ENCODE data around the gene HES6.

DNA sequence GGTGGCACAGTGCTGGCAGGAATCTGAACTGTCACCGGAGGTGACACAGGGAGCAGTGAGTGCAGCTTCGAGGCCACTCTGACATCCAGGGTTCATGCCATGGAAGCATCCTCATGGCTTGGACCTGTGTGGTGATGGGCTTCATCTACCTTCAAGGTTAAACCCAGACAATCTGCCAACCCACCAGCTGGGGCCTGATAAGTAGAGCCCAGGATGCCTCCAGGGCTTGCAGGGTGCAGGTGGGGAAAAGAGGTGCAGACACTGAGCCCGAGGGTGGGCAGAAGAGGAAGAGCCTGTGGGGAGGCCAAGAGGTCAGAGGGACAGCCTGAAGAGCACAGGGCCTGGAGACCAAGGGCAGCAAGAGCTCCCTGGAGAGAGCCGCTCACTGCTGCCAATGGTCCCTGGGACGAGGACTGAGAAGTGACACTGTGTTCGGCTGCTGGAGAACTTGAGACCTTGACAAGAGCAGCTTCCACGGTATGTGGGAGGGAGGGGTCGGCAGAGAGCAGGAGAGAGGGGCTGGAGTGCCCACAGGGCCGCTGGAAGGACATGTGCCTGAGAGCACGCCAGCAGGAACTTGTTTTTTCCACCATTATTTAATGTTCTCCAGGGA, 8.1 kb upstream of the HES6 start:
- TF ChIP-seq, protein P1, sequence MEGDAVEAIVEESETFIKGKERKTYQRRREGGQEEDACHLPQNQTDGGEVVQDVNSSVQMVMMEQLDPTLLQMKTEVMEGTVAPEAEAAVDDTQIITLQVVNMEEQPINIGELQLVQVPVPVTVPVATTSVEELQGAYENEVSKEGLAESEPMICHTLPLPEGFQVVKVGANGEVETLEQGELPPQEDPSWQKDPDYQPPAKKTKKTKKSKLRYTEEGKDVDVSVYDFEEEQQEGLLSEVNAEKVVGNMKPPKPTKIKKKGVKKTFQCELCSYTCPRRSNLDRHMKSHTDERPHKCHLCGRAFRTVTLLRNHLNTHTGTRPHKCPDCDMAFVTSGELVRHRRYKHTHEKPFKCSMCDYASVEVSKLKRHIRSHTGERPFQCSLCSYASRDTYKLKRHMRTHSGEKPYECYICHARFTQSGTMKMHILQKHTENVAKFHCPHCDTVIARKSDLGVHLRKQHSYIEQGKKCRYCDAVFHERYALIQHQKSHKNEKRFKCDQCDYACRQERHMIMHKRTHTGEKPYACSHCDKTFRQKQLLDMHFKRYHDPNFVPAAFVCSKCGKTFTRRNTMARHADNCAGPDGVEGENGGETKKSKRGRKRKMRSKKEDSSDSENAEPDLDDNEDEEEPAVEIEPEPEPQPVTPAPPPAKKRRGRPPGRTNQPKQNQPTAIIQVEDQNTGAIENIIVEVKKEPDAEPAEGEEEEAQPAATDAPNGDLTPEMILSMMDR (IDR thresholded peaks at IDR 0.05; ENCODE audit: control extremely low read depth in 1 of 3, insufficient read depth in 1 of 3, low read depth in 1 of 3, low read length in 3 of 3), result no peak
- no peak for TF ChIP-seq EP300 (IDR thresholded peaks at IDR 0.05; ENCODE audit: borderline replicate concordance in 1 of 2, low read depth in 2 of 2, low read length in 2 of 2)
